Liver (tissue), 9 donors: Measurements from ENCODE around the gene CHEK2. TPM values are rescaled to one million over a fixed set of nuclear protein-coding genes. Genes with fewer than 3 reads are reported as not detected.

Source experiments
- DNase-seq: peaks from one replicate; pipeline ENCODE4 v3.0.0-alpha.2; 2017; ENCODE audit warnings: low spot score
- H3K27ac ChIP-seq, 2 donors: one replicate each; pipeline ENCODE4 v1.7.0; 2013; ENCODE audit warnings: inconsistent platforms in 2 of 2, low read length in 2 of 2, control low read depth in 1 of 2, low read depth in 1 of 2, mild to moderate bottlenecking in 1 of 2
- H3K27me3 ChIP-seq, 4 donors: one replicate each; pipeline versions ENCODE4 v1.6.1 to v1.7.0; 2013; ENCODE audit warnings: low read length in 3 of 4, inconsistent platforms in 1 of 4, mild to moderate bottlenecking in 1 of 4, moderate library complexity in 1 of 4; ENCODE audit not compliant: control insufficient read depth in 4 of 4, insufficient read depth in 4 of 4
- H3K36me3 ChIP-seq, 4 donors: one replicate each; pipeline versions ENCODE4 v1.6.1 to v1.7.0; 2013; ENCODE audit warnings: low read length in 3 of 4, mild to moderate bottlenecking in 3 of 4, low read depth in 1 of 4, moderate library complexity in 1 of 4; ENCODE audit not compliant: control insufficient read depth in 4 of 4, insufficient read depth in 3 of 4
- H3K4me1 ChIP-seq, 4 donors: one replicate each; pipeline versions ENCODE4 v1.6.1 to v1.7.0; 2013; ENCODE audit warnings: low read length in 3 of 4, mild to moderate bottlenecking in 3 of 4, moderate library complexity in 1 of 4; ENCODE audit not compliant: control insufficient read depth in 4 of 4, insufficient read depth in 4 of 4
- H3K4me3 ChIP-seq, 3 donors: one replicate each; pipeline versions ENCODE4 v1.6.1 to v1.7.0; 2013; ENCODE audit warnings: low read length in 3 of 3, control low read depth in 1 of 3, low read depth in 1 of 3, mild to moderate bottlenecking in 1 of 3
- H3K9ac ChIP-seq, 2 donors: one replicate each; pipeline ENCODE4 v1.7.0; 2013; ENCODE audit warnings: low read length in 2 of 2, mild to moderate bottlenecking in 2 of 2, moderate library complexity in 2 of 2, control low read depth in 1 of 2, low read depth in 1 of 2
- H3K9me3 ChIP-seq, 4 donors: one replicate each; pipeline versions ENCODE4 v1.6.1 to v1.7.0; 2013; ENCODE audit warnings: low read length in 3 of 4; ENCODE audit not compliant: control insufficient read depth in 4 of 4
- ATF3 ChIP-seq: IDR thresholded peaks from 2 replicates; pipeline ENCODE4 v1.6.1; 2016; ENCODE audit warnings: antibody characterized with exemption
- EGR1 ChIP-seq, 2 donors: IDR thresholded peaks; 2 replicates each; pipeline ENCODE4 v1.6.1; 2016 to 2018; ENCODE audit warnings: antibody characterized with exemption in 2 of 2, low read depth in 2 of 2
- FOXA1 ChIP-seq: IDR thresholded peaks from 2 replicates; pipeline ENCODE4 v1.6.1; 2016; ENCODE audit warnings: antibody characterized with exemption
- FOXA2 ChIP-seq: IDR thresholded peaks from 2 replicates; pipeline ENCODE4 v1.6.1; 2016; ENCODE audit warnings: antibody characterized with exemption
- GABPA ChIP-seq, 2 donors: IDR thresholded peaks in 1 of 2; conservative IDR thresholded peaks in 1 of 2; 2 replicates each; pipeline ENCODE4 v1.6.1; 2016; ENCODE audit warnings: antibody characterized with exemption in 2 of 2, mild to moderate bottlenecking in 1 of 2, moderate library complexity in 1 of 2
- HNF4A ChIP-seq, 2 donors: conservative IDR thresholded peaks; 2 replicates each; pipeline ENCODE4 v1.6.1; 2016; ENCODE audit warnings: antibody characterized with exemption in 2 of 2, mild to moderate bottlenecking in 2 of 2
- HNF4G ChIP-seq: IDR thresholded peaks from 2 replicates; pipeline ENCODE4 v1.6.1; 2016; ENCODE audit warnings: antibody characterized with exemption
- JUND ChIP-seq, 2 donors: IDR thresholded peaks; 2 replicates each; pipeline ENCODE4 v1.6.1; 2016; ENCODE audit warnings: antibody characterized with exemption in 2 of 2
- MAX ChIP-seq: IDR thresholded peaks from 2 replicates; pipeline ENCODE4 v1.6.1; 2016; ENCODE audit warnings: antibody characterized with exemption
- NR2F2 ChIP-seq: IDR thresholded peaks from 2 replicates; pipeline ENCODE4 v1.6.1; 2016; ENCODE audit warnings: antibody characterized with exemption
- RAD21 ChIP-seq, 2 donors: IDR thresholded peaks; 2 replicates each; pipeline ENCODE4 v1.6.1; 2016; ENCODE audit warnings: antibody characterized with exemption in 2 of 2, mild to moderate bottlenecking in 2 of 2
- REST ChIP-seq: IDR thresholded peaks from 2 replicates; pipeline ENCODE4 v1.6.1; 2016; ENCODE audit warnings: antibody characterized with exemption, mild to moderate bottlenecking
- RXRA ChIP-seq, 2 donors: IDR thresholded peaks; 2 replicates each; pipeline ENCODE4 v1.6.1; 2017 to 2018; ENCODE audit warnings: antibody characterized with exemption in 2 of 2, mild to moderate bottlenecking in 1 of 2
- TAF1 ChIP-seq: conservative IDR thresholded peaks from 2 replicates; pipeline ENCODE4 v1.6.1; 2016; ENCODE audit warnings: antibody characterized with exemption, mild to moderate bottlenecking
- YY1 ChIP-seq: IDR thresholded peaks from 2 replicates; pipeline ENCODE4 v1.6.1; 2016; ENCODE audit warnings: antibody characterized with exemption, mild to moderate bottlenecking
- WGBS: extraction: QIAGEN DNeasy Blood & Tissue Kit; methylation state at CpG from one replicate; pipeline ENCODE4 v1.1.7; 2013; 5-methylcytosine and 5-hydroxymethylcytosine counted together
- polyA plus RNA-seq, 2 donors: library from polyadenylated mRNA; stranded (reverse) in 1 of 2; unstranded in 1 of 2; fragments of 200-250 nt in 1 of 2; fragments of >200 nt in 1 of 2; fragmentation: Nextera tagmentation in 1 of 2; extraction: Ambion mirVana in 1 of 2; gene quantifications; one replicate each; pipeline versions ENCODE4 v1.2.1 to v1.2.3, GENCODE V29; 2013 to 2015
- total RNA-seq, 2 donors: library from RNA; depleted of rRNA; stranded (reverse); fragments of >200 nt; gene quantifications; one replicate each; pipeline ENCODE4 v1.2.3, GENCODE V29; 2014
- TF ChIP-seq, protein P1 (sequence below): fragments of 150-350 bp; IDR thresholded peaks from 2 replicates; pipeline ENCODE4 v1.5.1; 2017; ENCODE audit warnings: improper control_type of control experiment, low read depth, low read length; ENCODE audit not compliant: missing input control
- TF ChIP-seq, protein P2 (sequence below): IDR thresholded peaks from 2 replicates; pipeline ENCODE4 v1.6.1; 2016; ENCODE audit warnings: antibody characterized with exemption
- donor health status: healthy.
- donor health status: healthy.
- donor health status: healthy.
- donor health status: healthy.
- donor health status: healthy.

Gene CHEK2
- total and polyA plus RNA-seq, 4 donors = 1.4 to 10.6 (median 2.8) TPM

GRCh38 chr22:28768701-28769393 is 27.2 kb upstream of the CHEK2 start:
- H3K4me1 ChIP-seq = peaks cover 0 to 13% (median 0%) of the 10 kb centered on the region in 4 donors
- no peak overlapping the region for H3K4me3 ChIP-seq
- no peak overlapping the region for H3K9ac ChIP-seq
- 87% methylated on average over 6 of the region's 6 CpGs for WGBS
- no peak for DNase-seq
- no peaks in the 10 kb centered on the region for H3K27me3 ChIP-seq
- no peaks in the 10 kb centered on the region for H3K36me3 ChIP-seq
- TF ChIP-seq REST (no peak), HNF4G (no peak), YY1 (no peak), GABPA (IDR thresholded peaks at IDR 0.05 in 1 of 2, conservative IDR thresholded peaks at IDR 0.05 in 1 of 2) (no peak), MAX (no peak), RAD21 (IDR thresholded peaks at IDR 0.05) (no peak), RXRA (IDR thresholded peaks at IDR 0.05) (no peak), HNF4A (conservative IDR thresholded peaks at IDR 0.05) (no peak), EGR1 (IDR thresholded peaks at IDR 0.05; ENCODE audit: low read depth in 2 of 2) (no peak), FOXA2 (no peak), JUND (IDR thresholded peaks at IDR 0.05) (no peak), NR2F2 (no peak), ATF3 (no peak), TAF1 (no peak), FOXA1 (no peak)
- TF ChIP-seq, protein P1, sequence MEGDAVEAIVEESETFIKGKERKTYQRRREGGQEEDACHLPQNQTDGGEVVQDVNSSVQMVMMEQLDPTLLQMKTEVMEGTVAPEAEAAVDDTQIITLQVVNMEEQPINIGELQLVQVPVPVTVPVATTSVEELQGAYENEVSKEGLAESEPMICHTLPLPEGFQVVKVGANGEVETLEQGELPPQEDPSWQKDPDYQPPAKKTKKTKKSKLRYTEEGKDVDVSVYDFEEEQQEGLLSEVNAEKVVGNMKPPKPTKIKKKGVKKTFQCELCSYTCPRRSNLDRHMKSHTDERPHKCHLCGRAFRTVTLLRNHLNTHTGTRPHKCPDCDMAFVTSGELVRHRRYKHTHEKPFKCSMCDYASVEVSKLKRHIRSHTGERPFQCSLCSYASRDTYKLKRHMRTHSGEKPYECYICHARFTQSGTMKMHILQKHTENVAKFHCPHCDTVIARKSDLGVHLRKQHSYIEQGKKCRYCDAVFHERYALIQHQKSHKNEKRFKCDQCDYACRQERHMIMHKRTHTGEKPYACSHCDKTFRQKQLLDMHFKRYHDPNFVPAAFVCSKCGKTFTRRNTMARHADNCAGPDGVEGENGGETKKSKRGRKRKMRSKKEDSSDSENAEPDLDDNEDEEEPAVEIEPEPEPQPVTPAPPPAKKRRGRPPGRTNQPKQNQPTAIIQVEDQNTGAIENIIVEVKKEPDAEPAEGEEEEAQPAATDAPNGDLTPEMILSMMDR = no peak
- TF ChIP-seq, protein P2, sequence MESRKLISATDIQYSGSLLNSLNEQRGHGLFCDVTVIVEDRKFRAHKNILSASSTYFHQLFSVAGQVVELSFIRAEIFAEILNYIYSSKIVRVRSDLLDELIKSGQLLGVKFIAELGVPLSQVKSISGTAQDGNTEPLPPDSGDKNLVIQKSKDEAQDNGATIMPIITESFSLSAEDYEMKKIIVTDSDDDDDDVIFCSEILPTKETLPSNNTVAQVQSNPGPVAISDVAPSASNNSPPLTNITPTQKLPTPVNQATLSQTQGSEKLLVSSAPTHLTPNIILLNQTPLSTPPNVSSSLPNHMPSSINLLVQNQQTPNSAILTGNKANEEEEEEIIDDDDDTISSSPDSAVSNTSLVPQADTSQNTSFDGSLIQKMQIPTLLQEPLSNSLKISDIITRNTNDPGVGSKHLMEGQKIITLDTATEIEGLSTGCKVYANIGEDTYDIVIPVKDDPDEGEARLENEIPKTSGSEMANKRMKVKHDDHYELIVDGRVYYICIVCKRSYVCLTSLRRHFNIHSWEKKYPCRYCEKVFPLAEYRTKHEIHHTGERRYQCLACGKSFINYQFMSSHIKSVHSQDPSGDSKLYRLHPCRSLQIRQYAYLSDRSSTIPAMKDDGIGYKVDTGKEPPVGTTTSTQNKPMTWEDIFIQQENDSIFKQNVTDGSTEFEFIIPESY = no peak
- no peak overlapping the region for H3K27ac ChIP-seq
- H3K9me3 ChIP-seq = no peaks in the 10 kb centered on the region
